SK-N-SH treated with all-trans-retinoic acid at 6 μM for 48 hours (cell line): ENCODE results near the gene SLCO3A1.

ENCODE experiments used
- OSR1 ChIP-seq: fragments of 250-450 bp; sonication (Bioruptor Pico); IDR thresholded peaks from 2 replicates; pipeline ENCODE4 v1.8.0; 2022; ENCODE audit warnings: moderate library complexity, mild to moderate bottlenecking, inconsistent platforms
- ZC3H10 ChIP-seq: fragments of 250-450 bp; sonication (Bioruptor Pico); IDR thresholded peaks from 2 replicates; pipeline ENCODE4 v1.5.1; 2021; ENCODE audit warnings: mild to moderate bottlenecking, moderate library complexity

GRCh38 chr15:91922646-91923547, 69.4 kb downstream of the SLCO3A1 start:
- TF ChIP-seq OSR1 (CRISPR knock-in tag) (no peak), ZC3H10 (CRISPR knock-in tag) (no peak)
